Fibroblast of skin of back (primary cell): Measurements from ENCODE around the gene TRRAP.

Source experiments
- DNase-seq: peaks from one replicate; pipeline ENCODE4 v3.0.0-alpha.2; 2013

TRRAP gene

GRCh38 chr7:98993024-98993897, 114.9 kb downstream of the TRRAP start:
- no peak for DNase-seq

- no peak for DNase-seq
Measured at GRCh38 chr7:98994046-98994944, 116.0 kb downstream of the TRRAP start.

- no peak for DNase-seq
Measured at GRCh38 chr7:98995111-98995510, 116.8 kb downstream of the TRRAP start.

GRCh38 chr7:98995523-98996149, 117.3 kb downstream of the TRRAP start:
- DNase-seq = no peak

DNA sequence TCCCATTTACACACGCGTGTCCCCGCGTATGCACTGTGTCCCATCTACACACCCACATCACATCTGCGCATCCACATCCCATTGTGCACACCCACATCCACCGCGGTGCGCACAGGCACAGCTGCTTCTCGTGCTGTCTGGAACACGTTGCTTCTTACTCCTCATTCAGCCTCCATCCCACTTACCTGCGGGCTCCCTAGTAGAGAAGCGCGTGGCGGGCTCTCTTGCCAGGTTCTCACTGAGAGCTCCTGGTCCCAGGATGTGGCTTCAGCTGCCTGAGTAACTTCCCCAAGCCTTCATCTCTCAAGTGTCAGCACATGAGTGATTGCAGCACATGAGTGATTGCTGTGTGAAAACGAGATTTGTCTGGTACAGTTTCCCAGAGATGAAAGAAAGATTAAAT, 117.8 kb downstream of the TRRAP start:
- no peak for DNase-seq

- no peak for DNase-seq
Measured at GRCh38 chr7:98997846-98998245, 119.5 kb downstream of the TRRAP start.

GRCh38 chr7:98998821-98999725, 120.7 kb downstream of the TRRAP start:
- DNase-seq = no peak

- no peak for DNase-seq
Measured at GRCh38 chr7:99000196-99000903, 122.0 kb downstream of the TRRAP start.

DNA sequence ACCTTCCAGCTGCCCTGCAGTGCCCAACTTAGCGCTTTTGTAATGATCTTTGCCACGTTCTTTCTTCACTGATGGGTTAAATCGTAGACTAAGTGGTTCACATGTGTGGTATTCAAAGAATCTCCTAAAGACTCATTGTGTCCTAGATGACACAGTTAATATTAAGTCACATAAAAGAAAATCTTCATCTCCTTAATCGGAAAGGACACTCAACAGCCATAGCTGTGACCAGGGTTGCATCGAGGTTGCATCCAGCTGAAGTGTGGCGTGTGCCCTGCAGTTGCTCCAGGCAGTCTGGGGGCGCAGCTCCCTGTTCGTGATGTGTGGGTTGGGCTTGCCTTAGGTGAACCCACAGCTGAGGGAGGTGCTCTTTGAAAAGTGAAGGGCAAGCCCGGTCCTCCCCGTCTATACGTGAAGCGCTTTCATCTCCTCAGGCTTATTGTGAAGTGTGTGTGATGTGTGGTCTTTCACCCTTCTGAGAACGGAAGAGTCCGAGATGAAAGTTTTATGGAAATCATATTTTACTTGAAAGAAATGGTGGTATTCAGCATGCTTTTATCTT, 122.7 kb downstream of the TRRAP start:
- DNase-seq = peak; percentile 62

DNA sequence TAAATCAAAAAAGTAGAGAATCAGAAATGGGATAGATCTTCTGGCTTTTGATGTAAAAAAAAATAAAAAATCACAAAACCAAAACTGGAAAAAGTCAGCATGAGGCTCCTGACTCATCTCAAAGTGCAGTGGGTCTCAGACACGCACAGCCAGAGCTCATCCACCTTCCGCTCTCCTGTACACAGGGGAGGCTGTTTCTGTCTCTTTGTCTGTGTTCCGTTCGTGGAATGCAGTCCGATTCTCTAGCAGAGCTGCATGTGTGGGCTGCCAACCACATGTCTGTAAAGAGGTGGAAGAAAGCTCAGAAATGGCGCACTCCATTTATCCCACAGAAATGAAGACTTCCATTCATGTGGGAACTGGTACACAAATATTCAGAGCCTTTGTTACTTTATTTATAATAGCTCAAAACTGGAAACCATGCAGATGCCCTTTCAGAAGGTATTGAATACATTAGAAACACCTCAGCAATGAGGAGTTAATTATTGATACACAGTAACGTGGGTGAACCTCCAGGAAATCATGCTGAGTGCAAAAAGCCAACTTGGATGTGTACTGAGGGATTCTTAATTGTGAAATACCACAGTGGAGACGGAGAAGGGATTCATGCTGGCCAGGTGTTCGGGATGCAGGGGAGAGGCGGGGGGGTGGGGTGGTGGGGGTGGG, 123.3 kb downstream of the TRRAP start:
- peak; percentile 57 for DNase-seq

DNA sequence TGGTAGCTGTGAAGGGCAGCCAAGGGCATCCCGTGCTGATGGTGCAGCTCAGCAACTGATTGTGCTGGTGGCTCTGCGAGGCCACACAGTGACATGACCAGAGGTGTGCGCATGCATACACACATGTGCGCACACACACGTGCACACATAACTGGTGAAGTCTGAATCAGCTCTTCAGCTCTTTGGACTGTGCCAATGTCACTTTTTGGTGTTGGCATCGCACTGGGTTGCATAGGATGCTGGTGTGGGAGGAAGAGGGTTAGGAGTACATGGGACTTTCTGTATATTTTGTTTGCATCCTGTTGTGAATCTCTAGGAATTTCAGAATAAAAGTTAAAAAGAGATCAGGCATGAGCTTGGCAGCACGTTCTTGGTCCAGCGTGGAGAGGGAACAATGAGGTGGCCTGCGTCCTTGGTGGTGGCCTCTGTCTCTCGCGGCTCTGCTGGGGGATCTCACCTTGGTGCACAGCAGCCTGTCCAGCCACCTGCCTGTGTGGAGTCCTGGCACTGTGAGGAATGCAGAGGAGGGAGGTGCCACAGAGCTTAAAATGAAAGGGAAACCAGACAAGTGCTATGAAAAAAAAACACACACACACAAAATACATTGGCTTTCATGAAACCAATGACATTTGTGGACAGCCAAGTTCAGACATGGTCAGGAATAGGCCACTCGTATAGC, 124.0 kb downstream of the TRRAP start:
- no peak for DNase-seq

DNA sequence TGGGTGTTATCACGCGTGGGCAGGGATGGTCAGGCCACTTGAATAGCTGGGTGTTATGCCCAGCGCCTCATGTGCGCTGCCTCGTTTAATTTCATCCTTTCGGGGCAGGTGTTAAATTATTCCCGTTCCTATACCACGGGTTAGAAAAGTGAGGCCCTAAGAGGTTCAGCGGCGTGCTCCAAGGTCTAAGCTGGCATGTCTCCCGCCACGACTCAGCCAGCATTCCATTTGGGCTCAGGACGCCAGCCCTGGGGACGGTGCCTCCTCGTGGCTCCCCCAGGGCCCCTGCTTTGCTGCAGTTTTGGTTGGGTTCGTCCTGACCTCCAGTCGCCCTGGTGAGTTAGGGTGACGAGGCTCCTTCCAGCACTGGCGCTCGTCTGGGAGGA, 124.5 kb downstream of the TRRAP start:
- DNase-seq = no peak

DNA sequence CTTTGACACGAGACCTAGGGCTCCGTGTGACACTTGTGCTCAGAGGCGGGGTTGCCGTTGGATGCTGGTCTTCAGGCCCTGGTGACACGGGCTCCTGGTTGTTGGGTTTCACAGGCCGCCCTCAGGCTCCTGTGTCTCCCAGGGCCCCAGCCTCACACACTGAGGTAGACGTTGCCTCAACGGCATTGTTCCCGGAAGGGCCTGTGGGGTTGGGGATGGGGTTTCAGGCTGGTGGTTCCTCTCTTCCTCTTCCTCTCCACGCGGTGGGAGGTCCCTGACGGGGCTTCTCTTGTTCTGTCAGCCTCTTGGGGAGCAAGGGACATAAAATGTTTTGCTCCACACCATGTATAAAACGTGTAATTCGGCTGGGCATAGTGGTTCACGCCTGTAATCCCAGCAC, 125.1 kb downstream of the TRRAP start:
- DNase-seq = no peak

DNA sequence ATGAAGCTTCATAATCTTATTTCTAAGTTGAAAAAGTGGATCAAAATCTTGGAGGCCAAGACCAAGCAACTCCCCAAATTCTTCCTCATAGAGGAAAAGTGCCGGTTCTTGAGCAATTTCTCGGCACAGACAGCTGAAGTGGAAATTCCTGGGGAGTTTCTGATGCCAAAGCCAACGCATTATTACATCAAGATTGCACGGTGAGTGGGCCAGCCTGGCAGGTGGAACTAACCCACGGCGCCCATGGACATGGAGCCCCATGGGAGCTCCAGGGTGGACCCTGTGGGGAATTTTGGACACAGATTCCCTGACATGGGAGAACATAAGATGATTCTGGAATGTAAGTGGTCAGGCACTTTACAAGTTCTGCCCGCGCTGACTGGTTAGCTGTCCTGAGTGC, 125.9 kb downstream of the TRRAP start:
- DNase-seq = no peak

- DNase-seq = no peak
Measured at GRCh38 chr7:99004781-99005500, 126.6 kb downstream of the TRRAP start.

DNA sequence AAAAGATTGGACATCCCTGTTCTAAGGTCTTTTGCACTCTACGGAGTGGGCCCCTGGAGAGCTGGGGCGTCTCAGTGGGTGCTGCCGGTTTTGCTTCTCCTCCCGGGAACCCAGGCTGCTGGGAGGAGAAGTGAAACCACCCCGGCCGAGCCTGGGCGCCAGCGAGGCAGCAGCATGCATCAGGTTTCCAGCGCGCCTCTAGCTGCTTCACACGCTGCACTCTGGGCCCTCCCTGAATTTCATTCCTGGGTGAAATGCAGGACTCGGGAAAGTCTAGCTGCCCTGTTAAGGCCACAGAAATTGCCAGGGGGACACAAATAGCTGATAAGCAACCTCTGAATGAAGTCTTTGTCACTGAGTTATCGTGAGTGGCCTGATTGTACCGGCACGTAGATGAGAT, 127.4 kb downstream of the TRRAP start:
- no peak for DNase-seq

DNA sequence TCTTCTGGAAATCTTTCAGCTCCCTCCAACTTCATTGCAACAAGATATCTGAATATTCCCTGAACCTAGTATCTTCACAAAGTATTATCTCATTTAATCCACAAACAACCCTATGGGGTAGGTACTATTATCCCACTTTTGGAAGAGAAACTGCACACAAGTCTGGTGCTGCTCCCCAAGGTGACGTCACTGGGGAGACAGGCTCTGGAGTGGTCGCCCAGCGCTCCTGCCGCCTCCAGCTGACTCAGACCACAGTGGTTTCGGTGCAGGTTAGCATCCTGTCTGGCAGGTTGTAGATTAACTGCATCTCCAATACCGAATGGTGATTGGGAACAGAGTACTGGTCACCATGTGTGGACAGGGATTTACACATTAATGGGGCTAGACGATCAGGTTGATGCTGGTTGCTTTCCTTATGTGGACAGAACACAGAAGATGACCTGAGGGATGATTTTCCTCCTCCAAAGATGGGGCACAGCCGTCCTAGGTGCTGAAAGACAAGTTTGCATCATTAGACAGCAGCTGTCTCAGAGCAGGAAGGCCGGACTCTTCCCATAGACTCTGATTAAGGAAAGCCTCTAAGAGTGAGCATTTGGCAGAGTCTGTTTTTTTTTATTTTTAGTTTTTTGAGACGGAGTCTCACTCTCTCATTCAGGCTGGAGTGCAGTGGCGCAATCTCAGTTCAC, 128.6 kb downstream of the TRRAP start:
- no peak for DNase-seq

- no peak for DNase-seq
Measured at GRCh38 chr7:99008181-99008631, 129.9 kb downstream of the TRRAP start.
